Measurements from ENCODE around the gene SAMHD1.

The SAMHD1 gene

DNA sequence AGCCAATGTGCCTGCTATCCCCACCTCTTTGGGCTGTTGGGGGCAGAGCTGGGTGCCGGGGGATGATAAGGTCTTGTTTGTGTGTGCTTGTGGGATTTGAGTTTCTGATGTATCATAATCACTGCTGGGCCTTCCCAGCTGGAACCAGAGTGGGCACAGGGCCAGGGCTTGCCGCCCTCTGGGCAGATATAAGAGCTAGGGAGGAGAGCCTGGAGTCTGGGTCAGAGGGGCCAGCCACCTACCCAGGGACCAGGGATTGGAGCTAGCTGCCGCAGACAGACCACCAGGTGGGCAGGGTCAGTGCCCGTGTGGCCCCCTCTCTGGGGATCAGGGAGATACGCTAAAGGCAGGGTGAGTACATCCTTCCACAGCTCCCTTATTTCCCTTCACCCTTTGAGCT is 78.7 kb downstream of the SAMHD1 start:
- DNase-seq (ENCODE audit: low spot score) = no peak

- DNase-seq (ENCODE audit: low spot score) = no peak
Measured at GRCh38 chr20:36871640-36872570, 79.6 kb downstream of the SAMHD1 start.

- DNase-seq (ENCODE audit: low spot score) = peak; percentile 68
Measured at GRCh38 chr20:36866681-36867495, 84.6 kb downstream of the SAMHD1 start.

DNA sequence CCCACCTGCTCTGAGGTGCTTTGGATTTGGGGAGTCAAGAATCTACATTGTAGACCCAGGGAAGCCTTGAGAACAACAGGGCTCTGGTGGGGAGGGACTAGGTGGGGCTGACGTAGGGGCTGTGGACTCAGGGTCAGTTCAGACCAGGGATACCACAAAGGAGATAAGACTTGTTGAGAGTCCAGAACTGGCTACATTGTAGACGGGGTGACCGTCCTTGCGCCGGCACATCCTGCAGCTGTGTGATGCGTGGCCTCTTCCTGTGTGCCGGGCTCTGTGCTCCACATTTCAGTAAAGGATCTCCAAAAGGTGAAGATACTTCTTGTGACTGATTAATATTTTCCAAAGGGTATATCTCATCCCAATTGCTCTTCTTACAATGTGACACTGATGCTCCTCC is 85.3 kb downstream of the SAMHD1 start:
- DNase-seq (ENCODE audit: low spot score) = no peak

DNA sequence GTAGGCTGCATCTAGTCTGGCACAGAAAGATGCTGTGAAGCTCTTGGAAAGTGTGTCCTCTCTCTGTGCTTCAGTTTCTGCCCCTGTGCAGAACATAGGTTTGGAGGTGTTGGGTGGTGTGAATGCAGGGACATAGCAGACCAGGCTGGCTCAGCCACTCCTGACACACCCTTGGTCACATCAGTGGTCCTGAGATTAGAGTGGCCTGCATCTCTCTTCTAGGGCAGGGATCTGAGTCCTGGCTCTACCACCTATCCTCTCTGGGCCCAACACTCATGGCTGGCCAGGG is 85.7 kb downstream of the SAMHD1 start:
- no peak for DNase-seq (ENCODE audit: low spot score)

- DNase-seq (ENCODE audit: low spot score) = no peak
Measured at GRCh38 chr20:36865076-36865860, 86.2 kb downstream of the SAMHD1 start.

DNA sequence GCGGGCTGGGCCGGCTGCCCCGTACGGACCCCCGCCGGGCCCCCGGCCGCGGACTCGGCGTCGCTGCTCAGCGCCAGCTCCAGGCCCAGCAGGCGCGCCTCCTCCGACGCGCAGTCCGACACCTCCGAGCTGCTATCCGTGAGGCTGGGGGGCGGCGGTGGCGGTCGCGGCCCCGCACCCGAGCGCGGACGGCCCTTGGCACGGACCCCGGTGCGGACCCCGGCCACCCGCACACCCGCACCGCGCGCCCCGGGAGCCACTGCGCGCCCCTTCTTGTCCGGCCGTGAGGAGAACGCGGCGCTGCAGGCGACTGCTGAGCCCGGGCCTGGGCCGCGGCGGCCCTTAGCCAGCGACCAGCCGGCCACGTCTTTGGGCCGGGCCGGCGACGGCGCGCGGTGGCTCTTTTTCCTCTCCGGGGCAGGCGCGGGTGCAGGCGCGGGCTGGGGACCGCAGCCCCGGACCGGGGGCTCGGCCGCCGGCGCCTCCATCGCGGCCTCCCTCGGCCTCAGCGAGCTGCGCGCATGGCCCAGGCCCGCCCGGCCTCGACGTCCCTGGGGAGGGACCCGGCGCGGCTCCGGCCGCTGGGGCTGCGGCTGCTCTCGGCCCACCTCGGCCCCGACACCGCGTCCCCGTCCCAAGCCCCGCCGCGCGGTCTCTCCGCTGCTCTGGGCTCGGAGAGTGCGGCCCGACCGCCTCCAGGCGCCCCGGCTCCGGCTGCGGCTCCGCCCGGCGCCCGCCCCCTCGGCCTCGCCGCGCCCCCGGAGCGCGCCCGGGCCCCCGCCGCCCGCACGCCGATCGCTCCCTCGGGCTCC is 88.4 kb downstream of the SAMHD1 start:
- DNase-seq (ENCODE audit: low spot score) = no peak

DNA sequence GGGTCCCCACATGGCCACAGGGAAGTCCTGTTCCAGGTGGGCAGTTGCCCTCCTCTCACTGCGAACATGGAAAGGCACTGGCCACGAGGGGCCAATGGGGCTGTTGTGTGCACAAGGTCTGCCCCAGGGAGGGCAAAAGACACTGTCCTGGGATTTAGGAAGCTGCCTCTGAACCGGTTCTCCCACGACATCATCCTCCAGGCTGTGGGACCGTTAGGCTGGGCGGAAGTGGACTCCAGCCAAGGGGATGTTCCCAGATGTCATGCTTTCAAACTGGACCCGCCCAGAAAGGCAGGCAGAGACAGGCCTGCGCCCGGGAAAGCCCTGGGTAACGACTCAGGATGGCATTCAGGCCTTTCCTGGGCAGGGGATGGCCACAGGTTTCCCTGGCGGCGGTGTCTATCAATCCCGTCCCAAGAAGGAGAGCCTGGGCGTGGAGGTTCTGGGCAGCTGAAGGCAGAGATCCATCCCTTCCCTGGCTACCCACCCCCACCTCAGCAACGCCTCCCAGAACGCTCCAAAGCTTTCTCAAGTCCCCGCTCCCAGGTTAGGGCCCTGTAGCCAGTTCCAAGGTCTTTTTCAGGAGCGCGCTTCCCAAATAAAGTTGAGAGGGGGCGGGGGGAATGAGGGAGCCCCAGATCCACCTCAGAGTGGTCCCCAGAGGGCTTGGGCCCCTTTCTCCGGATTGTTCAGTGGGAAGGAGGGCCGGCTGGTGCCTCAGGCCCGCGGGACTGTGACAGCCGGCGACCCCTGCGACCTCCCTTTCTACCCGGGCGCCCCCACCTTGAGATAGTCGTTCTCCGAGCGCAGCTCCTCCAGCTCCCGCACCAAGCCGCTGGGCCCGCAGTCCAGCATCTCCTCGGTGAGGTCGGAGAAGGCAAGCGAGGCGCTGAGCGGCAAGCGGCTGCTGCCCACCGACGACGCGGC is 89.4 kb downstream of the SAMHD1 start:
- DNase-seq (ENCODE audit: low spot score) = peak; percentile 93

- no peak for DNase-seq (ENCODE audit: low spot score)
Measured at GRCh38 chr20:36861625-36861874, 90.0 kb downstream of the SAMHD1 start.

GRCh38 chr20:36860811-36861624 is 90.5 kb downstream of the SAMHD1 start:
- DNase-seq (ENCODE audit: low spot score) = no peak

DNA sequence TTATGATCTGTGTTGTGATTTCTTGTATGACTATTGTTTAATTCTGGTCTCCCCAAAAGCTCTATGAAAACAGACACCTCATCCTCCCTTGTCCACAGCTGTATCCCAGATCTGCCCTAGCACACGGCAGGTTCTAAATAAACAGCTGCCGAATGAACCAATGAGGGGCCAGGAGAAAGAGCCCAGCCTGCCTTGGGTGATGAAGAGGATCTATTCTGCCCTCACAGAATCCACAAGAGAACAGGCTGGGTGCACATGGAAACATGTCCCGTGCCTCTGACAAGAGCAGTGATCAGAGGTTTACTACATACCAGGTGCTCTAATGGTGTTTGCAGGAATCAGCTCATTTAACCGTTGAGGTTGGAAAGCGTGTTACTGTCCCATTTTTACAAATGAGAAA is 91.2 kb downstream of the SAMHD1 start:
- no peak for DNase-seq (ENCODE audit: low spot score)

DNA sequence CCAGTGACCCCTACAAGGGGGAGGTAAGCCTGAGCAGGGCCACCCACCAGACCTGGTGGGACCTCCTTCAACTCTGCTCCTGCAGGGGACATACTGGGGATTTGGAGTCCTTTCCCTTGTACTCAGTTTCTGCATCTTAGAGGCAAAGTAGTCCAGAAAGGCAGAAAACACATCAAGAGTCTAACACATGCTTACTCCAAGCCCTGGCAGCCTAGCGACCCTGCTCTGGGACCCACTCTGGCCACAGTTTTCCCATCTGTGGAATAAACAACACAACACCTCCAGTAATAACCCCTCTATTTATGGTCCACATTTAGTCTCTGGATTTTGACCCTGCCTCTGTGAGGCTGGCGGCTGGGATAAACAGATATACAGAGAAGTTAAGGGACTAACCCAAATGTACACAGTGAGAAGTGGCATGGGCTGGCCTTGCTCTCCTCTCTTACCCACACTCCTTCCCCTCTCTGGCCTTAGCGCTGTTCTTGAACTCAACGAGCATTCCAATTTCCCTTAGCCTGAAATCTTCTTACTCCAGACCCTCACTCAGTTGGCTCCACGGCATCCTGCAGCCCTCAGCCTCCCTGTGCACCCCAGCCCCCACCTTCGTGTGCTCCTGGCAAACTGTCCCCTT is 91.7 kb downstream of the SAMHD1 start:
- no peak for DNase-seq (ENCODE audit: low spot score)

DNA sequence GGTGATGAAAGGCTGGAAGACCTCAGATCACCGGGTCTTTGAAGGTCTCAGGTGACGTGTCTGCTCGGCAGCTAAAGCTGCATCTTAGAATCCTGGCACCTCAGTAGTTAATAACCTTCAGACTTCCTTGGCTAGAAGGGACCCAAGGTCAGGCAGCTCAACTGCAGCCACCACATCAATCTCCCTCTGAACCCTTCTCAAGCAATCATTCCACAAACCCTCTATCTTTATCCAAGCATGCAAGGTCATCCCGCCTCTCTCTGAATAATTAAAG is 92.3 kb downstream of the SAMHD1 start:
- DNase-seq (ENCODE audit: low spot score) = no peak

DNA sequence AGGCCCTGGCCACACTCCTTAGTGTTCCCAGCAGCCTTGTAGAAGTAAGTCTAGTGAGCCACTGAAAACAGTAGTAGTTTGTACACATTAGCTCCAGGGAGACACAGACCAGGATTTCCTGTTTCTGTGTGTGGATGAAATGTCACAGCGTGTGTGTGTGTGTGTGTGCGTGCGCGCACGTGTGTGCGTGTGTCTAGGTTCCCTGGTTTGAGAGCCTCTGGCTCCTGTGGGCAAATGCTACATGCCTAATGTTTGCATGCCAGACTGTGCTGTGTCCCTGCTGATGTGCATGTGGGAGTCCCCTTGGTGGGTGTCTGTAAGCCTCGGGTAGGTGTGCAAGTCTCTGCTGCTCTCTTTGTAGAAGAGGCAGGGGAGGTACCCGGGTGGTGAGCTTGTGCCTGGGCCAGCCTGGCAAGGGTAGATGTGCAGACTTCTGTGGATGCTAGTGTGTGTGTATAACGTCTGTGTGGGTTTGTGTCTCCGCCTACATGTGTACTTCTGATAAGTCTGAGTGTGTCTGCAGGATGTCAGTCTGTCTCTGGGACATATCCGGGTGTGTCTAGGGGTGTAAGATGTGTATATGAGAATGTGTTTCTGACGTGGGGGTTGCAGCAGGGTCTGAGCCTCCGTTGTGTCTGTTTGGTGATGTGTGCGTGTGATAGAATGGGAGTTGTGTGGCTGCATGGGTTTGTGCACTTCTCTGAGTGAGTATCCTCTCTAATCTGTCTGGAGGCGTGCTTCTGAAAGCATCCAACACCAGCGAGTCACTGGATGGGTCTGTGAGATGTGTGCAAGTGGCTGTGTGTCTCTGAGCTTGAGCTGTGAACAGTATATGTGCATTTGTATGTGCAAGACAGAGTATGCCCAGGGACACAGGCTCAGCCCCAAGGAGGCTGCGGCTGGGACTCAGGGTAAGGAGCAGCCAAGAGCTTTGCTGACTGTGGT is 94.5 kb downstream of the SAMHD1 start:
- no peak for DNase-seq (ENCODE audit: low spot score)

- peak; percentile 48 for DNase-seq (ENCODE audit: low spot score)
Measured at GRCh38 chr20:36856195-36856594, 95.3 kb downstream of the SAMHD1 start.

GRCh38 chr20:36855241-36855657 is 96.3 kb downstream of the SAMHD1 start:
- DNase-seq (ENCODE audit: low spot score) = no peak

- DNase-seq (ENCODE audit: low spot score) = no peak
Measured at GRCh38 chr20:36854348-36855240, 96.9 kb downstream of the SAMHD1 start.

DNA sequence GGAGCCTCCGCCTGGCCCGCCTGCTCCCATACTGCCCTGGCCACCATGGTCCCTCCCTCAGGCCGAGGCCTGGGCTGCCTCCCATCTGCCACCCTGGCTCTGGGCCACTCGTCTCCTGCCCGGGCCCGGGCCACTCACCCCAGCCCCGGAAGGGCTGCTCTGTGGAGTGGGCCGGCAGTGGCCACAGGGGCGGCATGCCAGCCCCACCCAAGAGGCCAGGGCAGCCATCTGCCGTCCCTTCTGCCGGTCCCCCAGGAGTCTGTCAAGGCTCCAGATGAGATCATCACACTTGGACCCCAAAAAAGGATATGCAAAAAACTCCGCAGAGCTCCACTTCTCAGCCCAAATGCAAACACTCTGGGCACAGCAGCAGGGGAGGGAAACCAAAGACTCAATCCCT is 99.3 kb downstream of the SAMHD1 start:
- peak; percentile 63 for DNase-seq (ENCODE audit: low spot score)

Data from GM03348 (cell line).